Subcutaneous adipose tissue (tissue), 4 donors: ENCODE data around the gene USP6. TPM values are rescaled to one million over a fixed set of nuclear protein-coding genes. Genes with fewer than 3 reads are reported as not detected.

Source experiments
- total RNA-seq, 4 donors: library from RNA; depleted of rRNA; stranded (reverse); fragments of >200 nt; gene quantifications; one replicate each; pipeline ENCODE4 v1.1.0, GENCODE V29; 2016
- TF ChIP-seq, protein P1 (sequence below): fragments of 450-650 bp; IDR thresholded peaks from one replicate; pipeline ENCODE4 v1.5.1; 2016; ENCODE audit warnings: low read depth, mild to moderate bottlenecking, control low read depth, antibody characterized with exemption, moderate library complexity

The USP6 gene
- total RNA-seq, 4 donors from 2014 or later = 0.22 to 5.1 (median 0.51) TPM; not detected in 1

DNA sequence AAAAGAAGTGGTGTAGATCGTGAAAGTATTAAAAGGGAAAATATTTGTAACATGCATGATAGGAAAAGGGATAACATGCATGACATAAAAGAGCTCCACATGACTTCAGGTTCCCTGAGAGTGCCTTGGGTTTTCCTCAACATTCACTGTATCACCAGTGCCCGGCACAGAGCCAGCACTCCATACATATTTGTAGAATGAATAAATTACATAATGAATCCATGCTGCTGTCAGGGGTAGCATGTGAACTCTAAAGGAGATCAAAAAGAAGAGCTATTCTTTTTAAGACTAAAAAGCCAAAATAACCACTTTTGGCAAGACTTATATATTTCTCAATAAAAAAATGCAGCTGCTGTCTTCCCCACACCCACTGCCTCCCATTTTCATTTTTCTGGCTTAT lies 78.5 kb downstream of the USP6 start:
- TF ChIP-seq, protein P1, sequence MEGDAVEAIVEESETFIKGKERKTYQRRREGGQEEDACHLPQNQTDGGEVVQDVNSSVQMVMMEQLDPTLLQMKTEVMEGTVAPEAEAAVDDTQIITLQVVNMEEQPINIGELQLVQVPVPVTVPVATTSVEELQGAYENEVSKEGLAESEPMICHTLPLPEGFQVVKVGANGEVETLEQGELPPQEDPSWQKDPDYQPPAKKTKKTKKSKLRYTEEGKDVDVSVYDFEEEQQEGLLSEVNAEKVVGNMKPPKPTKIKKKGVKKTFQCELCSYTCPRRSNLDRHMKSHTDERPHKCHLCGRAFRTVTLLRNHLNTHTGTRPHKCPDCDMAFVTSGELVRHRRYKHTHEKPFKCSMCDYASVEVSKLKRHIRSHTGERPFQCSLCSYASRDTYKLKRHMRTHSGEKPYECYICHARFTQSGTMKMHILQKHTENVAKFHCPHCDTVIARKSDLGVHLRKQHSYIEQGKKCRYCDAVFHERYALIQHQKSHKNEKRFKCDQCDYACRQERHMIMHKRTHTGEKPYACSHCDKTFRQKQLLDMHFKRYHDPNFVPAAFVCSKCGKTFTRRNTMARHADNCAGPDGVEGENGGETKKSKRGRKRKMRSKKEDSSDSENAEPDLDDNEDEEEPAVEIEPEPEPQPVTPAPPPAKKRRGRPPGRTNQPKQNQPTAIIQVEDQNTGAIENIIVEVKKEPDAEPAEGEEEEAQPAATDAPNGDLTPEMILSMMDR = no peak

DNA sequence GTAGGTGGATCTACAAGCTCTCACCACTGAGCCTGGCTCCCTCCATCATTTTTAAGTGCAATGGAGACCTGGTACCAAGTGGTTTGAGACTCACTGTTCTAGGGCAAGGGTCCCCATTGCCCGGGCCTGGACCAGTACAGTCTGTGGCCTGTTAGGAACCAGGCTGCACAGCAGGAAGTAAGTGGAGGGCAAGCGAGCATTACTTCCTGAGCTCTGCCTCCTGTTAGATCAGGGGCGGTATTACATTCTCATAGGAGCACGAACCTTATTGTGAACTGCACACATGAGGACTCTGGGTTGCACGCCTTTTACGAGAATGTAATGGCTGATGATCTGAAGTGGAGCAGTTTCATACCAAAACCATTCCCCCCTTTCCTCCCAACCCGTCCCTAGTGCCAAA lies 82.6 kb downstream of the USP6 start:
- TF ChIP-seq, protein P1 = no peak

DNA sequence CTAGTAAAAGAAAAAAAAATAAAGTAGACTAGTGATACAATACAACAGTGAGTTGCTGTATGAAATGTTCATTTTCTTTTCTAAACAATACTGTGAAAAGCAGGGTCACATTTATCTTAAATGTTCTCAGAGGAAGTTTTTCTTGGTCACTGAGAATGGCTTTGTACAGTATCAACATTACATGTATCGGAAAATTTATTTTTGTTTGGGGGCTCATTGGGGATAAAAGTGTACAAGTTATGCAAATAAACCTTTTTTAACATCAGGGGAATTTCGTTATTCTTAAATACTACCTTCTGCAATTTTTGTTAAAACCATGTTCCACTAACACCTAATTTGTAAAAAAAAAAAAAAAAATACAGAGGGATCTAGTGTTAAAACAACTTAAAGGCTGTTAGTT lies 84.5 kb downstream of the USP6 start:
- TF ChIP-seq, protein P1 = no peak

DNA sequence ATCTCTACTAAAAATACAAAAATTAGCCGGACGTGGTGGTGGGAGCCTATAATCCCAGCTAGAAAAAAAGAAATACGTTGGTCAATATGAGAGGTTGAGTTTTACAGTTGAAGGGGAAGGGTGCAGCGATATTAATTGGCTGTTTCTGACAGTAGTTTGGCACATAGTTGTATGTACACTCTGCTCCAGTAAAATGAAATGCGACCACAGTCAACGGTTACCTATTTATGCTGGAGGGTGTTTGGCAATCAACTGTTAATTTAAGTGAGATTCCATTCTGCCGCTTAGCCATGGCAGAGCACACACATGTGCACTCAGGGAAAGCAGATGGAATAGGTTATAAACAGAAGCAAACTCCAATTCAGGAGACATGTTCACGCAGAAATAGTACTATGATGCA lies 85.2 kb downstream of the USP6 start:
- TF ChIP-seq, protein P1 = no peak

DNA sequence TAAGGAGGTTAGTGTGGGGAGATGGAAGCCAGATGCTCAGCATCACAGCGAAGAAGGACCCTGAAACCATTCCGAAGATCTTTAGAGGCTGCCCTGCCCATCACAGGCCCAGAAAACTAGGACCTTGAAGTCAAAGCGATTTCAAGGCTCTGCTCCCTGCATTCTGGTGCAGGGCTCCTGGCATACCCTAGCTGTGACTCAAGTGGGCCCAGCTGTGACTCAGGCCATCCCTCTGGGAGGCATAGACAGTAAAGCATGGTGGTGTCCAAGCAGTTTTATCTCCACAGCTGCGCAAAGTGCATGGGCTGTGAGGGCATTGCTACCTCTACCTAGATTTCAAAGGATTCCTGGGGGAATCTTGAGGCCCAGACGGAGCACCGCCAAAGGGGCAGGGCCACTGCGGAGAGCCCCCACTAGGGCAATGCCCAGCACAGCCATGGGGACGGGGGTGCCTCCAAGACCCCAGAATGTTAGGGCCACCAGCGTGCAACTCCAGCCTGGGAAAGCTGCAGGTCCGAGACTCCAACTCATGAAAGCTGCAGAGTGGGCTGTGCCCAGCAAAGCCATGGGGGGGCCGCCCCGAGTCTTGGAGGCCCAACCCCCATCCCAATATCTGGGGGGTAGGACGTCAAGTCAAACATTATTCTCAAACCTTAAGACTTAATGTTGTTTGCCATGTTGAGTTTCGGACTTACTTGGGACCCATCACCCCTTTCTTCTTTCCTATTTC lies 87.5 kb downstream of the USP6 start:
- TF ChIP-seq, protein P1 = no peak

DNA sequence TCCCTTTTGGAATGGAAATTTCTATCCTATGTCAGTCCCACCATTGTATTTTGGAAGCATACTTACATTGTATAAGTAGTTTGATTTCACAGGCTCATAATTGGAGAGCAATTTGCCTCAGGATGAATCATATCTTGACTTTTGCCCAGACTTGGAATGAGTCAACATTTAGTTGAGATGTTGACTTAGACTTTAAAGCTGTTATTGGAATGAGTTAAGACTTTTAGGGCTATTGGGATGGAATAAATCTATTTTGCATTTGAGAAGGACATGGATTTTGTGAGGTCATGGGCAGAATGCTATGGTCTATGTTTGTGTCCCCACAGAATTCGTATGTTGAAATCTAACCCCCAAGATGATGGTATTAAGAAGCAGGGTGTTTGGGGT lies 88.1 kb downstream of the USP6 start:
- TF ChIP-seq, protein P1 = no peak

DNA sequence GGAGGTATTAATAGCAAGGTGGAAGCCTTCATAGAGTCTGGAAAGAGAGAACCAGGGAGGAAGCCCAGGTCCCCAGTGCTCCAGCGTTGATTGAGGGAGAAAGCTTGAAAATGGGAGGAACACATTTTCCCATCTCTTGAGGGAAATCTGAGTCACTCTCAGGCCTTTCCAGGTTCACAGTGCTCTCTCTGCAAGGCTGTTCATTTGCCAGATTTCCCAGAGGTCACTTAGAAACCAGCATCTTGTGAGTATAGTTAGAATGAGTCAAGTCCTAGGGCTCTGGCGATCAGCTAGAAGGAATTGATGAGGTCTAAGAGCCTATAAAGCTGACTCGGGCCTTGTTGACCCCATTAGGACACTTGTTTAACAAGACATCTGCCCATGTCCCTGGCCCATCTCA lies 93.6 kb downstream of the USP6 start:
- TF ChIP-seq, protein P1 = no peak
